NCI-H146 treated with DMSO at 0.1 percent for 48 hours (cell line): Measurements from ENCODE around the gene ZSCAN21.
A peak's percentile ranks its signal among the peaks of the same experiment; 100 is the strongest.

Source experiments
- DNase-seq: peaks from one replicate; lab custom pipeline; 2025; ENCODE audit not compliant: unreplicated experiment; lab: John Stamatoyannopoulos, UW

Gene ZSCAN21

DNA sequence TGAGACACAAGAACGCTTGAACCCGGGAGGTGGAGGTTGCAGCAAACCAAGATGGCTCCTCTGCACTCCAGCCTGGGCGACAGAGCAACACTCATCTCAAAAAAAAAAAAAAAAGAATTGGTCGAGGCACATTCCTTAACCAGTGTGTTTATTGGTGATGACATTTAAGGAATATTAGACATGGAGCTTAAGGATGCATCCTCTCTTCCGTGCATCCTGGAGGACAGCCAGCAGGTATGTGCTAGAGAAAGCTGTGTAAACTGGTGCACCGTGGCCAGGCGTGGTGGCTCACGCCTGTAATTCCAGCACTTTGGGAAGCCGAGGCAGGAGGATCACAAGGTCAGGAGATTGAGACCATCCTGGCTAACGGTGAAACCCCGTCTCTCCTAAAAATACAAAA is 22.4 kb upstream of the ZSCAN21 start:
- DNase-seq = no peak

DNA sequence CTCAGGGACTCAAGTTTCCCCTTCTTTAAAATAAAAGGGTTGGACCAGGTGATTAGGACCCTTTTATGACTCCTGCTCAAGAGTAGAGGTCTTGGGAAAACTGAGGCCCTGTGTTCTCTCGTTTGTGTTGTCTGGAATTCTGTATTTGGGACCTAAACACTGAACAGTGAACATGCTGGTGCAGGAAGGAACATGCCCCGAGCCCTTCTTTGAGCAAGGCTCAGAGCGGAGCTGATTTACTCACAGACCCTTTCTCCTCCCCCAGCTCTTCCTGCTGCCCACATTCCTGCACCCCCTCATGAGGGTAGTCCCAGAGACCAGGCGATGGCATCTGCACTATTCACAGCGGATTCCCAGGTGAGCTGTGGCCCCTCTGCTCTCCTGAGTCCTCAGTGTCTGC is 20.0 kb upstream of the ZSCAN21 start:
- no peak for DNase-seq

DNA sequence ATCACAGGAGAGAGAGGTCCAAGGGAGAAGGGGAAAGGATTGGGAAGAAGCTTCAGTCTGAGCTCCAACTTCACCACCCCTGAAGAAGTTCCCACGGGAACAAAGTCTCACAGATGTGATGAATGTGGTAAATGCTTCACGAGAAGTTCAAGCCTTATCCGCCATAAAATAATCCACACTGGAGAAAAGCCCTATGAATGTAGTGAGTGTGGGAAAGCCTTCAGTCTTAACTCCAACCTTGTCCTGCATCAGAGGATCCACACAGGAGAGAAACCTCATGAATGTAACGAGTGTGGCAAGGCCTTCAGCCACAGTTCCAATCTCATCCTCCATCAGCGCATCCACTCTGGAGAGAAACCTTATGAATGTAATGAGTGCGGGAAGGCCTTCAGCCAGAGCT is 16.0 kb upstream of the ZSCAN21 start:
- no peak for DNase-seq

DNA sequence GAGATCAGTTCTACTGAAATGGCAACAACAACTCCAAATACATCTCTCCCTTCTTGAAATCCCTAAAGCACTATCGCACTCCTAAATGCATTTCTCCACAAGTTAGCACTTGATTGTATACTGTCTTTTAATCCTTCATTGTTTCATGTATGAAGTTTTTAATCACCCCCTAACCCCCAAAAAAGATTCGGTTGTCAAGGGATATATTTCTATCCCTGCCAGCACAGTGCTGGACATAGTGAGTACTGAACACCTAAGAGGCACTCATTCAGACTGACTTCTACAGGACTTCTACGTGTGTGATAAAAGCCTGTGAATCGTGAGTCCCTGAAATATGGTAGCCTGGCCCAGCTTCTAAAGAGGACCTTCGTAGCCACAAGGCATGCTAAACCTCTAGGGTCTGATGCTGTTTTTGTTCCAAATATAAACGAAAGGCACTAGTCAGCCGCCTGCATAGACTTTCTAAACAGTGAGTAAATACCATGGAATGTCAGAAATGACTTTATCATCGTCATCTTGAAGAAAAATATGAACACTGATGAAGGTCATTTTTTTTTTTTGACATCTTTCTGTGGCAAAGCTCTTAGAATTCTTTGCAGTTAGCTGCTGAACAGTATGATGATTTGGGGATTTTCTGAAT is 14.6 kb upstream of the ZSCAN21 start:
- no peak for DNase-seq

DNA sequence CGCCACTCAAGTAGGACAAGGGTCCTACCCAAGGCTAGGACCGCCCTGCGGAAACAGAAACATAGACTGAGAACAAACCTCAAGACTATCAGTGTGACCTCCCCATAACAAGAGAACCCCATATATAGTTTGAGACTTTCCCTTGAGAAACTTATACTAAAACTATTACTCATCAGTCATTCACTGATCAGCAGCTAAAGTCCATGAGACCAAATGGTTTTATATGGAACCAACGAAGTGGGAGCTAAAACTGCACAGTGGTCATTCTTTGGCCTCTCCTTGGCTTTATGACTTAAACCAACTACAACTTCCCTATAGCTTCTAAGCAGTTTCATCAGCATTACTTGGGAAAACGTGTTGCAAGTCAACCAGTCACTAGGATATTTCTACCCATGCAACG is 13.7 kb upstream of the ZSCAN21 start:
- no peak for DNase-seq

DNA sequence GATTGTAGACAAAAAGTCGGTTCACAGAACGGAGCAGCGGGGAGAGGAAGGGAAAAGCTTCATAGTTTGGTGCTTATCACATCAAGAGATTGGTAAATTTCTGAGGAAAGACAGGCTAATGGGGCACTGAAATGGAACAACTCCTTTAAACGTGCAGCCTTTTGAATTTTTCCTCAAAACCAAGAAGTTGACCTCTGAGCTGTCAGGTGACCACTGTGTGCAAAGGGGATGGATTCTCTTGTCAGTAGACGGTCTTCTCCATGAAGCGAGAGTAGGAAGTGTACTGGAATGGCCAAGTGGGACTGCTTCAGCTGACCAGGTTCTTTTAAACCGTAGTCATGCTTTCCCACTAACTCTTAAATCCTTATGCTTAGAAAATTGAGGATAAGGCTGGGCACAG is 11.2 kb upstream of the ZSCAN21 start:
- no peak for DNase-seq

DNA sequence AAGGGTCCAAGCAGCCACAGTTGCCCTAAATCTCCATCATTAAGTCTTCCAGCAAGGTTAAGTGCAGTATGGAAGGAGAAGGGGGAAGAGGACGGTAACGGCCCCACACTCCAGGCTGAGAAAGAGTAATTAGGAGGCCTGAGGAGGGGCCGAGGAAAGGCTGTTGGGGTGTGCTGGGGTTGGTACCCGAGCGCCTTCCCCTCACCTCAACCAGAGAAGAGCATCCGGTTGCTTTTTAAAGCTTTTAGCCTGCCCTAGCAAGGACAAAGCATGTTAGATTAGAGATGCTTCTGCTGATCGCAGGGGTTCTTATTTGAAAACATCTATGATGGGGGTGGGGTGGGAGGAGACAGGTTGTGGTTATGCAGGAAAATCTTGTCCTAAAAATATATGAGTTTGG is 9.0 kb upstream of the ZSCAN21 start:
- no peak for DNase-seq

DNA sequence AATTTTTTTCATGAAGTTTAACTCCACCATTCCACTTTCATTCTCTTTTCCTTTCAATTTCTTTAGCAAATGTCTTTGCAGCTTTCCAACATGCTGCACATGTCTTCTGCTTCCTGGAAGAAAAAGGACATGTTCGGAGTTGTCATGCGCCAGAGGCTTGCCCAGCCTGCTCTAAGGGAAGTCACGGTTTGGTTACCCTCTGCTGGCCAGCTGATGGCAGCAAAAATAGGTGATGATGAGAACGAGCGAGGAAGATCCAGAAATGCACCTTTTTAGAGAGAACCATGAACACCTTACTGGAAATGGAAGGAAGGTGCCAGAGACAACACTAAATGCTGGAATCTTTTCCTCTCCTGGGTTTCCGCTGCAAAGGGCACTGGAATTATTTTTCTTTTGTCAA is 4.9 kb upstream of the ZSCAN21 start:
- DNase-seq = no peak

DNA sequence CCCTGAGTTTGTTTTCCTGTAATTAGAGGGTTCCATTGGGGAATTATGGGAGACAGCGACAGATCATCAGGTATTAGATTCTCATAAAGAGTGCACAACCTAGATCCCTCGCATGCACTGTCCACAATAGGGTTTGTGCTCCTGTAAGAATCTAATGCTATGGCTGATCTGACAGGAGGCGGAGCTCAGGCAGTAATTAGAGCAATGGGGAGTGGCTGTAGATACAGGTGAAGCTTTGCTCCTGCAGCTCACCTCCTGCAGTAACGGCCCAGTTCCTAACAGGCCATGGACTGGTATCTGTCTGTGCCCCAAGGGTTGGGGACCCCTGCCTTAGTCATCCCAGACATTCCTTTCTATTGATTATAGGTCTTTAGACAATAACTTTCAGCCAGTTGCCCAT is 894 bp upstream of the ZSCAN21 start:
- DNase-seq = peak; percentile 3

DNA sequence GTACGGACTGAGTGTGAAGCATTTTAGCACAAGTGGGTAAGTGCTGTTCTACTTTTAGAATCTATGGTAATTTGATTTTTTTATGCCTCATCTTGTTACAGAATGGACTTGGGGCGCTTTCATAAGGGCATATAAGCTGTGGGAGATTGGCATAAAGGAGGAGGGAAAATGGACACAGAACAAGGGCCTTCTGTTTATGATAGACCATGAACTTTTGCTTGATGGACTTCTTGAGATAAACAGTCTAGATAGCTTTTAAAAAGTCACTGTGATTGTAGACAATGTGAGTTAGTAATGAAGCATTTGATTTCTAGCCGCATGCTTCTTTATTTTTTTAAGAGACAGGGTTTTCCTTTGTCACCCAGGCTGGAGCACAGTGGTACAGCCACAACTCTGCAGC is 2.0 kb downstream of the ZSCAN21 start:
- no peak for DNase-seq

DNA sequence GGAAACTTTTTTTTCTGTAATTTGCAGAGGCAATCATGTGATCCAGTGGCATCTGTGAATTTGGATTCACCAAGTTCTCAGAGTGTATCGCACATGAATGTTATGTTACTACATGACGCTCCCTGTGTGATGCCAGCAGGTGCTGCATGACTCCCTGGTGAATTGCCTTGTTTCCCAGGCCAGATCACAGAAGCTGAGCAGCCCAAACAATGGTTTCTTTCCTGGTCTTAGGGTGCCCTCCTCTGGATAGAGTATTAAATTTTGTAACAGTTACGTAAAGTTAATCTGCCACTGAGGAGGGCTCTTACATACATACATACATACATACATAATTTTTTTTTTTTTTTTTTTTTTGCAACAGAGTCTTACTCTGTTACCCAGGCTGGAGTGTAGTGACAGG is 3.6 kb downstream of the ZSCAN21 start:
- DNase-seq = peak; percentile 34

DNA sequence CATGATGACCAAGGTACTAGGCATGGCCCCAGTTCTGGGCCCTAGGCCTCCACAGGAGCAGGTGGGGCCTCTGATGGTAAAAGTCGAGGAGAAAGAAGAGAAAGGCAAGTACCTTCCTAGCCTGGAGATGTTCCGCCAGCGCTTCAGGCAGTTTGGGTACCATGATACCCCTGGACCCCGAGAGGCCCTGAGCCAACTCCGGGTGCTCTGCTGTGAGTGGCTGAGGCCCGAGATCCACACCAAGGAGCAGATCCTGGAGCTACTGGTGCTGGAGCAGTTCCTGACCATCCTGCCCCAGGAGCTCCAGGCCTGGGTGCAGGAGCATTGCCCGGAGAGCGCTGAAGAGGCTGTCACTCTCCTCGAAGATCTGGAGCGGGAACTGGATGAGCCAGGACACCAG is 7.4 kb downstream of the ZSCAN21 start:
- no peak for DNase-seq

DNA sequence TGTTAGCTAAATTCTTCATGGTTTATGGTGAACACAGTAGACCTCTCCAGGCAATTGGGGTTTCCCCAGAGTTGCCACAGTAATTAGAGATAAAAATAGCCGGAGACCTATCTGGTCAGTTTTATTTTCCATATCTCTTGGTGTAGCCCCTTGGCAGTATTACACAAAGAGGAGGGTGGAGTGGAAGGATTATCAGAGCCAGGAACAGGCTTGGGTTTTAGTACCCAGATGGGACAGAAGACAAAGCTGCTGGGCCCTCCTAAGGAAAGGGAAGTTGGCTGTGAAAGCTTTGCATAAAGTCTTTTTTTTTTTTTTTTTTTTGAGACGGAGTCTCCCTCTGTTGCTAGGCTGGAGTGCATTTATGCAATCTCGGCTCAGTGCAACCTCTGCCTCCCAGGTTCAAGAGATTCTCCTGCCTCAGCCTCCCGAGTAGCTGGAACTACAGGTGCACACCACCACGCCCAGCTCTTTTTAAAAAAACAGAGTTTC is 9.7 kb downstream of the ZSCAN21 start:
- no peak for DNase-seq

DNA sequence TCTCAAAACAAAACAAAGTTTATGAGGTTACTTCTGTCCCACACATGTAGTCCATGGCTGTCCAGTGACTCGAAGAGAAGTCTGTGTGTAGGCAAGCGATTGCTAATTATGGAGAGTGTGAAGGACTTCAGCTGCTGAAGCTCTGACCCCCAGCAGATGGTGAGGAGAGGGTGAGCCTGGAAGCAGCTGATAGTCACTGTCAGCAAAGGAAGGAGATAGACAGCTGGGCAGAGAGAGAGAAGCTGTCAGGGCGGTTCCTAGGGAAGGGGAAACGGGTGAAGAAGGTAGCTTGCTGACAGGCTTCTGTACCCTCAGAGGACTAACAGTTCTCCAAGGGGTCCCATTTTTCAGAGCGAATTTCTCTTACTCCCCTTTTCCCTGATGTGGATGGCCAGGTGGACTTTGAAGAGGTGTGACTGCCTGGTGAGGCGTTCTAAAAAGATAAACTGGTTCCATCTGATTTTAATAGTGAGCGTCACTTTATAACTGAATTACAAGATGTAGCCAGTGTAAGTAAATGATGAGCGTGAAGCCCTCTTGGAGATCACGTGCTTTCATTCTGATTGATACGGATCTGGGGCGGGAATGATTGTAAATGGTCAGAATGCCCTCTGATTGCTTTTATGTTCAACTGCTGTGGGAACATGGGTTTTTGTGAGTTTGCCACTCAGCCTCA is 12.1 kb downstream of the ZSCAN21 start:
- DNase-seq = no peak

DNA sequence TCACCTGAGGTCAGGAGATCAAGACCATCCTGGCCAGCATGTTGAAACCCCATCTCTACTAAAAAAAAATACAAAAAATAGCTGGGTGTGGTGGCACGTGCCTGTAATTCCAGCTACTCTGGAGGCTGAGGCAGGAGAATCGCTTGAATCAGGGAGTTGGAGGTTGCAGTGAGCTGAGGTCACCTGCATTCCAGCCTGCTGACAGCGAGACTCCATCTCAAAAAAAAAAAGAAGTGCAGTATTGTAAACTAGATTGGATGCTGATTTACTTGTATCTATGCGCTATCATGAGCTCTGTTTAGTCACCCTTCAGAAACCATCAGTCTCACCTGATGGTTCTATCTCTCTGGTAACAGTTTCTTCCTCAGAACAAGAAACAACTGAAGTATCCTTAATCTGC is 13.8 kb downstream of the ZSCAN21 start:
- no peak for DNase-seq

DNA sequence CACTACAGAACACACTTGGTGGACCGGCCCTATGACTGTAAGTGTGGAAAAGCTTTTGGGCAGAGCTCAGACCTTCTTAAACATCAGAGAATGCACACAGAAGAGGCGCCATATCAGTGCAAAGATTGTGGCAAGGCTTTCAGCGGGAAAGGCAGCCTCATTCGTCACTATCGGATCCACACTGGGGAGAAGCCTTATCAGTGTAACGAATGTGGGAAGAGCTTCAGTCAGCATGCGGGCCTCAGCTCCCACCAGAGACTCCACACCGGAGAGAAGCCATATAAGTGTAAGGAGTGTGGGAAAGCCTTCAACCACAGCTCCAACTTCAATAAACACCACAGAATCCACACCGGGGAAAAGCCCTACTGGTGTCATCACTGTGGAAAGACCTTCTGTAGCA is 14.6 kb downstream of the ZSCAN21 start:
- no peak for DNase-seq

DNA sequence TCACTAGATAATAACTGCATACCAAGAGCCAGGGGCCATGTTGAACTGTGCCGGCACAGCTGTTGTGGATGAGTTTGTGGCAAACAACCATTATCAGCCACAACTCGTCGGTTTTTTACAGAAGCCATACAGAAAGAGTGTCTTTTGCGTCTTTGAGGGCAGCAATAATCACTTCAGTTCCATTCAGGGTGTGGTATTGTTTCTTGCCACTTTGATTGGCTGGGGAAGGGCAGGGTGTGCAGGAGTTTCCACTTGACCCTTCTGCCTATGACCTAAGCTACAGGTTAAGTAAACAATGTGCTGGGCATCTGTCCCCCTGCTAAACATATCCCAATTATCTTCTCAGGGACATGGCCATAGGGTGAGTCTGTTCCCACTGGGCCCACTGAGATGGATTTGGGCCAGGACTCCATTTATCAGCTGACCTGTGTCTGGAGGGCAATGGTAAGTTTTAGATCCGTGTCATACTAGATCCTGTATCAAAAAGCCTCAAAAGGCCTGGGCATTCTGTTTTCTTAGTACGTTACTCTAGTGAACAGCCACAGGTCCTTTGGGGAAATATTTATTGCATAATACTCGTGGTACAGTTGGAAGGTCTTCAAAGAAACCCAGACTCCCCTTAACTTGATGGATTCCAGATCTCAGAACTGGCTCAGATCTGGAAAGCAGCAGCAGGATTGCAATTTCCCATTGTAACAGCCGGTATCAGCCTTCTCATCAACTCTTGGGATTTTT is 16.0 kb downstream of the ZSCAN21 start:
- DNase-seq = no peak

DNA sequence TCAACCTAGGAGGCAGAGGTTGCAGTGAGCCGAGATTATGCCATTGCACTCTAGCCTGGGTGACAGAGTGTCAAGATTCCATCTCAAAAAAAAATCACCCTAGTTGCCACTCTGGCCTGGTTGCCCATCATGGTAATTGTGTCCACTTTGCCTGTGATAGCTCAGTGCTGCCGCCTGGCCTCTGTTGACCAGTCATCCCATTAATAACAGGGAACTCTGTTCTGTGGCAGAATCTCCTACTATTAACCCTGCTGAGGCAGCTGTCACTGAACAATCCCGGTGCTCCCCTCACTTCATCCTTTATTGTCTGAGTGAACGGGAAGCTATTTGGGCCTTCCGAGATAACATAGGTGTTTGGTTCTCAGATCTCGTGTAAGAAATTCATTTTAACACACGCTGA is 17.4 kb downstream of the ZSCAN21 start:
- DNase-seq = peak; percentile 6

DNA sequence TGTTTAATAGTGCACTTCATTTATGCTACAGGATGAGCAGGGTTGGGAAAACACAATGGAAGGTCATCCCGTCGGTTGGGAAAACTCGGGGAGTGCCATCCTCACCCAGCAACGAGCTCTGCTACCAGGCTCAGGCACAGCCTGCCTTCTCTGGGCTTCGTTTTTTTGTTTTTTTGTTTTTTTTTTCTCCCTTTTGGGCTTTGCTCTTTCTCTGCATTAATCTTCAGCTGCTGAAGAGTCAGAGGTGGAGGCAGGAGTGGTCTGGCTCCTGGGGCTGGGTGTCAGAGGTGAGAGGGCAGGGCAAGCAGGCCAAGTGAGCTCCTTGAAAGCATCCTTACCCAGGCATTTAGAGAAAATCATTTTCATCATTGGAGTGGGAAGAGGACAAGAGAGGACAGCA is 20.4 kb downstream of the ZSCAN21 start:
- DNase-seq = no peak

DNA sequence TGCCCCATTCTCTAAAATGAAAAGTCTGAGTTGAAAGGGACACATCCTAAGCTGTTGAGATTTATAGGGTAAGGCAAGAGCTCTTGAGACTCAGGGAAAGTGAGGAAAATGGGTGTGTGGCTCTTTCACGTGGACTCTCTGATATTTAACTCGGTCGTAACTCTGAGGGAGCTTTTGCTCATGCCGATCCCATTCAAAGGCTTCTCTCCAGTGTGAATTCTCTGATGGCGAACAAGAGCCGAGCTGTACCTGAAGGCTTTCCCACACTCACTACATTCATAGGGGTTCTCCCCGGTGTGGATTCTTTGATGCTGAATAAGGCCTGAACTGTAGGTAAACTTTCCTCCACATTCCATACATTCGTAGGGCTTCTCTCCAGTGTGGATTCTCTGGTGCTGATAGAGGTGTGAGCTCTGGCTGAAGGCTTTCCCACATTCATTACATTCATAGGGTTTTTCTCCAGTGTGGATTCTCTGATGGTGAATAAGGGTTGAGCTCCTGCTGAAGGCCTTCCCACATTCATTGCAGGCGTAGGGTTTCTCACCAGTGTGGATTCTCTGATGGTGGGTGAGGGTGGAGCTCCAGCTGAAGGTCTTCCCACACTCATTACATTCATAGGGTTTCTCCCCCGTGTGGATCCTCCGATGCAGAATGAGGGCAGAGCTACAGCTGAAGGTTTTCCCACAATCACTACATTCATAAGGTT is 21.6 kb downstream of the ZSCAN21 start:
- no peak for DNase-seq

DNA sequence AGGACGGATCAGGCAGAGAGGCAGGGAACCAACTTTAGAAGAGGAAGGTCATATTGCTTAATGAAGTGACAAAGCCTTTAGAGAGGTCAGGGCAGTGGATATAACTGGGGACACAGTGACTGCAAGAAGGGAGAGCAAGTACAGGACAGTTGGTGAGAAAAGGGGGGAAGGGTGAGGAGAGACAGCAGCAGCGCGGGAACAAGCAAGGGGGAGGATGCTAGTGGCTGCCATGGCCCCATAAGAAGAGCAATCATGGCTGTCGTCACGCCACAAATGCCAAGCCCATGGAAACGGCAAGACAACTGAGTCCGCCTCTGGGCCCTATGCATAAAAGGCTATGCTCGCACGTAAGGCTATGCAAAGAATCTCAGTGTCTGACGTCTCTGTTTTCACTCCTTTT is 22.9 kb downstream of the ZSCAN21 start:
- no peak for DNase-seq

DNA sequence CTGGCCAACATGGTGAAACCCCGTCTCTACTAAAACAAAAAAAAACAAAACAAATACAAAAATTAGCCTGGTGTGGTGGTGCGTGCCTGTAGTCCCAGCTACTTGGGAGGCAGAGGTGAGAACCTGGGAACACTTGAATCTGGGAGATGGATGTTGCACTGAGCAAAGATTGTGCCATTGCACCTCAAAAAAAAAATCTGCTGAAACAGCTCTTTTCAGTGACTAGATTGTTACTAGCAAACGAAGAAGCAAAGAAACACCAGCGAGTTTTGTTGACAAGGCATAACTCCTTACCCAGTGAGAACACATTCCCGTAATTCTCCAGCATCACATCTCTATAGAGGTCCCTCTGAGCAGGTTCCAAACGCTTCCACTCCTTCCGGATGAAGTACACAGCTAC is 25.3 kb downstream of the ZSCAN21 start:
- no peak for DNase-seq
